Kidney glomerular epithelial cell (primary cell): ENCODE measurements around the gene ERP27.

ENCODE experiments used
- DNase-seq: peaks from one replicate; lab custom pipeline; 2025; lab: John Stamatoyannopoulos, UW

Gene ERP27

GRCh38 chr12:14959463-14959862 is 21.1 kb upstream of the ERP27 start:
- DNase-seq, result no peak

- no peak for DNase-seq
These were observed 20.7 kb upstream of the ERP27 start for GRCh38 chr12:14959126-14959440.

GRCh38 chr12:14958361-14959125 is 20.2 kb upstream of the ERP27 start:
- DNase-seq, result no peak

- no peak for DNase-seq
These were observed 19.3 kb upstream of the ERP27 start for GRCh38 chr12:14957551-14958168.

GRCh38 chr12:14956905-14957304 is 18.6 kb upstream of the ERP27 start:
- DNase-seq, result no peak

- DNase-seq, result no peak
These were observed 17.9 kb upstream of the ERP27 start for GRCh38 chr12:14956024-14956891.

- peak; percentile 30 for DNase-seq
These were observed 15.9 kb upstream of the ERP27 start for GRCh38 chr12:14954269-14954668.

GRCh38 chr12:14953752-14954151 is 15.4 kb upstream of the ERP27 start:
- DNase-seq, result no peak

- DNase-seq, result peak; percentile 99
These were observed 14.1 kb upstream of the ERP27 start for GRCh38 chr12:14952299-14952921.

GRCh38 chr12:14951851-14952250 is 13.5 kb upstream of the ERP27 start:
- DNase-seq, result no peak

GRCh38 chr12:14950982-14951746 is 12.8 kb upstream of the ERP27 start:
- DNase-seq, result peak; percentile 60

- DNase-seq, result no peak
These were observed 12.1 kb upstream of the ERP27 start for GRCh38 chr12:14950421-14950820.

- no peak for DNase-seq
These were observed 11.3 kb upstream of the ERP27 start for GRCh38 chr12:14949631-14950030.

GRCh38 chr12:14948672-14949071 is 10.3 kb upstream of the ERP27 start:
- DNase-seq, result peak; percentile 99

GRCh38 chr12:14946861-14947260 is 8.5 kb upstream of the ERP27 start:
- no peak for DNase-seq

- no peak for DNase-seq
These were observed 7.8 kb upstream of the ERP27 start for GRCh38 chr12:14946162-14946561.

GRCh38 chr12:14942196-14942931 is 4.0 kb upstream of the ERP27 start:
- no peak for DNase-seq

GRCh38 chr12:14941369-14941768 is 3.0 kb upstream of the ERP27 start:
- no peak for DNase-seq

- no peak for DNase-seq
These were observed 648 bp downstream of the ERP27 start for GRCh38 chr12:14937689-14938088.

- no peak for DNase-seq
These were observed 1.3 kb downstream of the ERP27 start for GRCh38 chr12:14937014-14937413.
